CD4-positive, alpha-beta T cell (primary cell): Measurements from ENCODE around the gene GALNT18. TPM values are rescaled to one million over a fixed set of nuclear protein-coding genes. Genes with fewer than 3 reads are reported as not detected.

Source experiments
- ATAC-seq: fragments of 200-7000 bp; cut with Tn5 transposase; one replicate; pipeline ENCODE4 v1.10.0; 2022; ENCODE audit warnings: mild to moderate bottlenecking; ENCODE audit not compliant: poor library complexity
- CTCF ChIA-PET: fragments of 350-600 bp; sonication (Branson Sonifier 250); formaldehyde crosslinking; loops from one replicate; lab custom pipeline; 2021; ENCODE audit warnings: antibody characterized with exemption, inconsistent platforms; lab: Charles Lee
- POLR2A ChIA-PET: fragments of 350-600 bp; sonication (Branson Sonifier 250); formaldehyde crosslinking; loops from one replicate; lab custom pipeline; 2021; ENCODE audit warnings: antibody characterized with exemption, inconsistent platforms; lab: Charles Lee
- DNase-seq, 14 experiments: peaks; one replicate each; pipeline ENCODE4 v3.0.0-alpha.2; 2013 to 2020; ENCODE audit warnings: mixed read lengths in 2 of 14
- H3K27ac ChIP-seq, 2 donors: one replicate each; pipeline versions ENCODE4 v1.5.1 to v1.7.0; 2013; ENCODE audit warnings: low read length in 2 of 2, low read depth in 1 of 2, mild to moderate bottlenecking in 1 of 2
- H3K27me3 ChIP-seq, 2 experiments: 1 replicate in 1 of 2; 2 replicates in 1 of 2; pipeline versions ENCODE4 v1.6.1 to v1.7.0; 2013; ENCODE audit warnings: low read length in 2 of 2, control low read depth in 1 of 2, mild to moderate bottlenecking in 1 of 2, moderate library complexity in 1 of 2; ENCODE audit not compliant: insufficient read depth in 2 of 2, control insufficient read depth in 1 of 2
- H3K36me3 ChIP-seq: one replicate; pipeline ENCODE4 v1.6.1; 2013; ENCODE audit warnings: low read length, control low read depth; ENCODE audit not compliant: insufficient read depth
- H3K4me1 ChIP-seq: one replicate; pipeline ENCODE4 v1.6.1; 2013; ENCODE audit warnings: low read length, control low read depth; ENCODE audit not compliant: insufficient read depth
- H3K4me3 ChIP-seq: one replicate; pipeline ENCODE4 v1.5.1; 2013; ENCODE audit warnings: mild to moderate bottlenecking, low read length, moderate library complexity
- H3K9me3 ChIP-seq, 2 experiments: 1 replicate in 1 of 2; 2 replicates in 1 of 2; pipeline versions ENCODE4 v1.6.1 to v1.7.0; 2013; ENCODE audit warnings: low read length in 2 of 2, mild to moderate bottlenecking in 2 of 2, control low read depth in 1 of 2, moderate library complexity in 1 of 2; ENCODE audit not compliant: control insufficient read depth in 1 of 2, insufficient read depth in 1 of 2
- H3K27ac Mint-ChIP-seq: one replicate; pipeline ENCODE4 v1.8.0; 2020; ENCODE audit warnings: mixed read lengths
- H3K27me3 Mint-ChIP-seq: one replicate; pipeline ENCODE4 v1.8.0; 2021; ENCODE audit warnings: mixed read lengths
- H3K36me3 Mint-ChIP-seq: one replicate; pipeline ENCODE4 v1.8.0; 2021; ENCODE audit warnings: low read depth, mixed read lengths
- H3K4me1 Mint-ChIP-seq: one replicate; pipeline ENCODE4 v1.8.0; 2021; ENCODE audit warnings: low read depth, mixed read lengths
- H3K4me3 Mint-ChIP-seq: one replicate; pipeline ENCODE4 v1.8.0; 2020; ENCODE audit warnings: mild to moderate bottlenecking, mixed read lengths
- H3K9me3 Mint-ChIP-seq: one replicate; pipeline ENCODE4 v1.8.0; 2020; ENCODE audit warnings: mixed read lengths
- intact Hi-C, 2 experiments: fragments of 100-400 bp; cut with DNase I in 1 of 2; cut with micrococcal nuclease in 1 of 2; formaldehyde crosslinking; loops; one replicate each; pipeline versions ENCODE4 v1.15.1 to v1.9.0; 2023 to 2025; cut with DNase I, micrococcal nuclease
- total RNA-seq, 174 experiments: library from RNA in 2 of 174; stranded (reverse) in 2 of 174; gene quantifications; one replicate each; pipeline ENCODE4 v1.2.3 and lab custom pipeline; 2021 to 2026
- TF ChIP-seq, protein P1 (sequence below): fragments of 200-600 bp; IDR thresholded peaks from one replicate; pipeline ENCODE4 v1.8.0; 2022; ENCODE audit warnings: antibody characterized with exemption, mild to moderate bottlenecking

The GALNT18 gene
- total RNA-seq, 2 experiments from 2014 or later: 0.08 TPM; not detected in 1

DNA sequence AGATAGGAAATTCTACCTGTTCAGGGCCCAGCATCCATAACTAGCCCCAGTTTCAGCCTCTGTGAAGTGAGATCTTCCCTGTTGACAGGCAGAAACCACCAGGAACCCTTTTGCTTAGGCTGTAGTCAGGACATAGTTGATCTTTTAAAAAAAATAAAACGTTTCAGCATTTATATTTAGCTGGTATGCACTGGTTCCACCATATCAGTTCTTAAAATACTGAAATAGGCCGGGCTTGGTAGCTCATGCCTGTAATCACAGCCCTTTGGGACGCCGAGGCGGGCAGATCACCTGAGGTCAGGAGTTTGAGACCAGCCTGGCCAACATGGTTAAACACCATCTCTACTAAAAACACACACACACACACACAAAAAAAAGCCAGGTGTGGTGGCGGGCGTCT is 35.3 kb downstream of the GALNT18 start:
- CTCF ChIA-PET: no interaction called here
- Mint-ChIP-seq H3K9me3 (no peaks in the 10 kb centered on the region), H3K4me3 (no peak overlapping the region), H3K27me3 (no peaks in the 10 kb centered on the region), H3K4me1 (no peaks in the 10 kb centered on the region), H3K27ac (no peak overlapping the region), H3K36me3 (no peaks in the 10 kb centered on the region)
- Histone ChIP-seq H3K27ac (no peak overlapping the region), H3K9me3 (no peaks in the 10 kb centered on the region), H3K4me3 (no peak overlapping the region), H3K36me3 (no peaks in the 10 kb centered on the region), H3K4me1 (no peaks in the 10 kb centered on the region), H3K27me3 (peaks cover 2 to 3% of the 10 kb centered on the region in 2 experiments)
- TF ChIP-seq, protein P1, sequence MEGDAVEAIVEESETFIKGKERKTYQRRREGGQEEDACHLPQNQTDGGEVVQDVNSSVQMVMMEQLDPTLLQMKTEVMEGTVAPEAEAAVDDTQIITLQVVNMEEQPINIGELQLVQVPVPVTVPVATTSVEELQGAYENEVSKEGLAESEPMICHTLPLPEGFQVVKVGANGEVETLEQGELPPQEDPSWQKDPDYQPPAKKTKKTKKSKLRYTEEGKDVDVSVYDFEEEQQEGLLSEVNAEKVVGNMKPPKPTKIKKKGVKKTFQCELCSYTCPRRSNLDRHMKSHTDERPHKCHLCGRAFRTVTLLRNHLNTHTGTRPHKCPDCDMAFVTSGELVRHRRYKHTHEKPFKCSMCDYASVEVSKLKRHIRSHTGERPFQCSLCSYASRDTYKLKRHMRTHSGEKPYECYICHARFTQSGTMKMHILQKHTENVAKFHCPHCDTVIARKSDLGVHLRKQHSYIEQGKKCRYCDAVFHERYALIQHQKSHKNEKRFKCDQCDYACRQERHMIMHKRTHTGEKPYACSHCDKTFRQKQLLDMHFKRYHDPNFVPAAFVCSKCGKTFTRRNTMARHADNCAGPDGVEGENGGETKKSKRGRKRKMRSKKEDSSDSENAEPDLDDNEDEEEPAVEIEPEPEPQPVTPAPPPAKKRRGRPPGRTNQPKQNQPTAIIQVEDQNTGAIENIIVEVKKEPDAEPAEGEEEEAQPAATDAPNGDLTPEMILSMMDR: no peak
- POLR2A ChIA-PET: no interaction called here
- ATAC-seq (no peak), DNase-seq (no peak)
- intact Hi-C loops: no loop called here

DNA sequence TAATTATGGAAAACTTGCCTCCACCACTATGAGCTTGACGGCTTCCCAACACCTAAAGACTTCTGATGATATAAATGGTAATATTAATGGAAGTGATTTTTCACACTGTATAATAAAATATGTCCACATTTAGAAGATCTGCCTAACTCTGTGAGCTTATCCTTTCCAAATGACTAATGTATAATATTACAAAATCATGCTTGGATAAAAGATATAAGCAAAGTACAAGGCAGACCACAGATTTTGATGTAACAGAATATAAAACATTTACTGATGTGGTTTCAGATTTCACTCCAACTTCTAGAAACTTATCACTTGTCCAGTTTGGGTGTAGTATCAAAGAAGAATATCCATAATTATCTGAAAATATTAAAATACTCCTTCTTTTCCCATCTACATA is 36.9 kb downstream of the GALNT18 start:
- no peak overlapping the region for H3K4me3 ChIP-seq
- POLR2A ChIA-PET: no interaction called here
- no peaks in the 10 kb centered on the region for H3K36me3 Mint-ChIP-seq
- DNase-seq: no peak
- H3K27me3 ChIP-seq: peaks cover 2 to 3% of the 10 kb centered on the region in 2 experiments
- H3K27ac ChIP-seq: no peak overlapping the region
- H3K4me3 Mint-ChIP-seq: no peak overlapping the region
- intact Hi-C loops: no loop called here
- CTCF ChIA-PET: interaction anchor here (0.5 kb wide), 1 partner anchor 716 kb away, joined by 3 read pairs; no protein-coding TSS in a partner anchor
- H3K4me1 ChIP-seq: no peaks in the 10 kb centered on the region
- no peak for ATAC-seq
- H3K4me1 Mint-ChIP-seq: no peaks in the 10 kb centered on the region
- no peaks in the 10 kb centered on the region for H3K9me3 ChIP-seq
- TF ChIP-seq, protein P1: no peak
- H3K36me3 ChIP-seq: no peaks in the 10 kb centered on the region
- no peak overlapping the region for H3K27ac Mint-ChIP-seq
- no peaks in the 10 kb centered on the region for H3K9me3 Mint-ChIP-seq
- H3K27me3 Mint-ChIP-seq: no peaks in the 10 kb centered on the region

DNA sequence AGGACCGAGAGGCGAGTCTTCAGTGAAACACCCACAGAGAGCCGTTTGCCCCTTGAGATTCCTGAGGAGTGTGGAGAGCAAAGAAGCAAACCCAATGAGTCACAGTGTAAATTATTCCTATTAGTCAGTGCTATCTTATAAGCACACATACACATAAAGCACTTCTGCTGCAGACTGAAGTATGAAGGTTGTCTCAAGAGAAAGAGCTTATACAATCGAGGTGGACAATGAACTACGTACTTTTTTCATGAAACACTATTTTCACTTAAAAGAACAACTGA is 37.3 kb downstream of the GALNT18 start:
- H3K27ac Mint-ChIP-seq: no peak overlapping the region
- TF ChIP-seq, protein P1: no peak
- CTCF ChIA-PET: interaction anchor here (0.5 kb wide), 1 partner anchor 715 kb away, joined by 3 read pairs; no protein-coding TSS in a partner anchor
- intact Hi-C loops: no loop called here
- H3K36me3 Mint-ChIP-seq: no peaks in the 10 kb centered on the region
- H3K27me3 Mint-ChIP-seq: no peaks in the 10 kb centered on the region
- no peaks in the 10 kb centered on the region for H3K9me3 Mint-ChIP-seq
- Histone ChIP-seq H3K27ac (no peak overlapping the region), H3K9me3 (no peaks in the 10 kb centered on the region), H3K4me1 (no peaks in the 10 kb centered on the region), H3K4me3 (no peak overlapping the region), H3K27me3 (peaks cover 2 to 3% of the 10 kb centered on the region in 2 experiments), H3K36me3 (no peaks in the 10 kb centered on the region)
- POLR2A ChIA-PET: no interaction called here
- no peak for DNase-seq
- H3K4me1 Mint-ChIP-seq: no peaks in the 10 kb centered on the region
- no peak for ATAC-seq
- no peak overlapping the region for H3K4me3 Mint-ChIP-seq
